Measurements from ENCODE around the gene PDZD4. TPM values are rescaled to one million over a fixed set of nuclear protein-coding genes. Genes with fewer than 3 reads are reported as not detected.

The PDZD4 gene
- polyA plus RNA-seq, 3 donors: 0.11 TPM; not detected in 2

GRCh38 chrX:153865685-153866084, 35.3 kb upstream of the PDZD4 start:
- no peak for DNase-seq
- no peaks in the 10 kb centered on the region for H4K20me1 ChIP-seq (ENCODE audit: insufficient read depth, low read length)
- H3K4me1 ChIP-seq (ENCODE audit: control insufficient read depth in 1 of 2, insufficient read depth in 2 of 2, low read length in 2 of 2): no peaks in the 10 kb centered on the region
- no peaks in the 10 kb centered on the region for H3K36me3 Mint-ChIP-seq
- no peak overlapping the region for H3K27ac Mint-ChIP-seq
- WGBS (ENCODE audit: insufficient coverage): no CpG with 5 or more reads among the region's 9 CpGs
- H3K27me3 Mint-ChIP-seq (ENCODE audit: low read depth in 3 of 3): peaks cover 6 to 36% (median 8%) of the 10 kb centered on the region in 3 donors
- H2AFZ ChIP-seq (ENCODE audit: insufficient read depth, low read depth, low read length, poor library complexity, severe bottlenecking): no peak overlapping the region
- H3K4me3 Mint-ChIP-seq: no peak overlapping the region
- no peak overlapping the region for H3K4me2 ChIP-seq (replicated peaks; ENCODE audit: extremely low read depth, low read length, poor library complexity, severe bottlenecking)
- H3K27ac ChIP-seq (ENCODE audit: low read depth in 1 of 2, low read length in 2 of 2): no peak overlapping the region
- no peaks in the 10 kb centered on the region for H3K36me3 ChIP-seq (replicated peaks in 1 of 2; ENCODE audit: control insufficient read depth in 1 of 2, insufficient read depth in 2 of 2, low read length in 2 of 2)
- no peak overlapping the region for H3K4me3 ChIP-seq (replicated peaks in 1 of 3; ENCODE audit: low read depth in 2 of 3, low read length in 3 of 3)
- intact Hi-C loops (cut with micrococcal nuclease): no loop called here
- H3K9me3 ChIP-seq (replicated peaks in 1 of 2; ENCODE audit: control insufficient read depth in 1 of 2, insufficient read depth in 1 of 2, low read length in 2 of 2): no peaks in the 10 kb centered on the region
- no peaks in the 10 kb centered on the region for H3K79me2 ChIP-seq (ENCODE audit: insufficient read depth, low read length)
- peaks cover 0 to 9% (median 0%) of the 10 kb centered on the region in 7 donors for H3K9me3 Mint-ChIP-seq
- no peak overlapping the region for H3K9ac ChIP-seq (ENCODE audit: insufficient read depth, low read length, poor library complexity, severe bottlenecking)
- H3K27me3 ChIP-seq (ENCODE audit: control insufficient read depth in 2 of 2, insufficient read depth in 2 of 2, low read length in 2 of 2): no peaks in the 10 kb centered on the region
- no peak for TF ChIP-seq CTCF (IDR thresholded peaks at IDR 0.05)
- no peaks in the 10 kb centered on the region for H3K4me1 Mint-ChIP-seq

GRCh38 chrX:153865321-153865580, 34.9 kb upstream of the PDZD4 start:
- Mint-ChIP-seq H3K27ac (no peak overlapping the region), H3K4me3 (no peak overlapping the region), H3K4me1 (no peaks in the 10 kb centered on the region), H3K27me3 (ENCODE audit: low read depth in 3 of 3) (peaks cover 5 to 34% (median 7%) of the 10 kb centered on the region in 3 donors), H3K9me3 (peaks cover 0 to 8% (median 0%) of the 10 kb centered on the region in 7 donors), H3K36me3 (no peaks in the 10 kb centered on the region)
- Histone ChIP-seq H3K27ac (ENCODE audit: low read depth in 1 of 2, low read length in 2 of 2) (no peak overlapping the region), H3K27me3 (ENCODE audit: control insufficient read depth in 2 of 2, insufficient read depth in 2 of 2, low read length in 2 of 2) (no peaks in the 10 kb centered on the region), H3K9ac (ENCODE audit: insufficient read depth, low read length, poor library complexity, severe bottlenecking) (no peak overlapping the region), H3K9me3 (replicated peaks in 1 of 2; ENCODE audit: control insufficient read depth in 1 of 2, insufficient read depth in 1 of 2, low read length in 2 of 2) (no peaks in the 10 kb centered on the region), H4K20me1 (ENCODE audit: insufficient read depth, low read length) (no peaks in the 10 kb centered on the region), H3K4me2 (replicated peaks; ENCODE audit: extremely low read depth, low read length, poor library complexity, severe bottlenecking) (no peak overlapping the region), H3K4me3 (replicated peaks in 1 of 3; ENCODE audit: low read depth in 2 of 3, low read length in 3 of 3) (no peak overlapping the region), H3K36me3 (replicated peaks in 1 of 2; ENCODE audit: control insufficient read depth in 1 of 2, insufficient read depth in 2 of 2, low read length in 2 of 2) (no peaks in the 10 kb centered on the region), H3K4me1 (ENCODE audit: control insufficient read depth in 1 of 2, insufficient read depth in 2 of 2, low read length in 2 of 2) (no peaks in the 10 kb centered on the region), H2AFZ (ENCODE audit: insufficient read depth, low read depth, low read length, poor library complexity, severe bottlenecking) (no peak overlapping the region), H3K79me2 (ENCODE audit: insufficient read depth, low read length) (no peaks in the 10 kb centered on the region)
- 94% methylated on average over 3 of the region's 11 CpGs for WGBS (ENCODE audit: insufficient coverage)
- TF ChIP-seq CTCF (IDR thresholded peaks at IDR 0.05): no peak
- intact Hi-C loops (cut with micrococcal nuclease): no loop called here
- no peak for DNase-seq
